C4-2B (cell line): ENCODE results near the gene KCNK7.

Source experiments
- CTCF ChIP-seq: fragments of 450-650 bp; conservative IDR thresholded peaks from 2 replicates; pipeline ENCODE4 v1.5.1; 2017; ENCODE audit warnings: mild to moderate bottlenecking
- ZFX ChIP-seq: fragments of 450-650 bp; IDR thresholded peaks from 2 replicates; pipeline ENCODE4 v1.6.1; 2017

GRCh38 chr11:65598258-65598699 is 2.7 kb upstream of the KCNK7 start:
- TF ChIP-seq CTCF (no peak), ZFX (no peak)
